Measurements from ENCODE around the gene TTC38.

- TF ChIP-seq CTCF (tag by site-specific recombination; IDR thresholded peaks at IDR 0.05) (no peak), KLF1 (tag by site-specific recombination; IDR thresholded peaks at IDR 0.05) (no peak), KLF16 (tag by site-specific recombination; IDR thresholded peaks at IDR 0.05) (no peak), ZBTB1 (tag by site-specific recombination; IDR thresholded peaks at IDR 0.05) (no peak), ZNF274 (IDR thresholded peaks at IDR 0.05; ENCODE audit: low read length) (no peak), ZNF274 (tag by site-specific recombination; IDR thresholded peaks at IDR 0.05; ENCODE audit: borderline replicate concordance) (no peak), GLIS1 (tag by site-specific recombination; IDR thresholded peaks at IDR 0.05) (no peak), YY1 (tag by site-specific recombination; IDR thresholded peaks at IDR 0.05) (no peak), ZNF704 (tag by site-specific recombination; IDR thresholded peaks at IDR 0.05) (no peak), ZNF600 (tag by site-specific recombination; IDR thresholded peaks at IDR 0.05) (no peak), ZNF335 (tag by site-specific recombination; conservative IDR thresholded peaks at IDR 0.05) (no peak), PRDM6 (tag by site-specific recombination; IDR thresholded peaks at IDR 0.05) (no peak)
Measured at GRCh38 chr22:46300491-46300890, 32.7 kb downstream of the TTC38 start.
